Measurements from ENCODE around the gene MOSMO. TPM values are rescaled to one million over a fixed set of nuclear protein-coding genes. Genes with fewer than 3 reads are reported as not detected.

MOSMO gene
- total and polyA plus RNA-seq, 10 of the 15 experiments (the other 5 are each of a cell fraction or from before 2014, with no cell fraction given), result 1.7 to 26.7 (median 12.2) TPM

DNA sequence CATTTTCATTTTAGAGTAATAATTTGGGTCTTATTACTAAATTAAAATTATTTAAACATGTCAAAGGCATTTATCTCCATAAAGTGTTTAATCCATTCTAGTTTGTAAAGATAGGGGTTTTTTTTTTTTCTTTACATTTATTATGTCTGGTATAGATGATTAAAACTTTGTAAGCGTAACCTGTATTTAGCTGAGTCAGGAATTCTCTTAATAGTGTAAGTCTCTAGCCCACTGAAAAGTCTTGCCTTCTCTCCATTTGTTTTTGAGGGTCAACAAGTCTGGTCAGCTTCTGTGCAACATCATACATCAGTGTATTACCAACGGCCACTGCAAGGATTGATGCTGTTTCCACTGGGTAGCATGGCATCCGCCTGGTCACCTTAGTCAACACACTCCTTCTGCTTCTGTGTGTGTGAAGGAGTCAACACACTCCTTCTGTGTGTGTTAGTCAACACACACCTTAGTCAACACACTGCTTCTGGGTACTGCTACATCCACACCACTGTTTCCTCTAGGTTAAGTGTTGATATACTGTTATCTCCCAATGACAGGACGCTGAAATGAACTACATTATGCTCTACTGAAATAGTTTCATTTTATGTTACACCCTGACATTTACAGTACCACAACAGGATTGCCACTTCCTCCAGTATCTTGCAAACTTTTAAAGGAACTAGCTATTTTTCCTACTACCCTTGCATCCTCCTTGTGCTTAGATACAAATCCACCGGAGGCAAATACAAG is 47.1 kb downstream of the MOSMO start:
- DNase-seq (ENCODE audit: low read depth, low spot score) (no peak), FAIRE-seq (no peak), ATAC-seq (no peak)
- RAD21 ChIA-PET (ENCODE audit: unreplicated experiment), result interaction anchor here (1.2 to 1.9 kb wide), 2 partner anchors 23 to 38 kb away, joined by 4 to 13 read pairs; no protein-coding TSS in a partner anchor
- Histone ChIP-seq H3K79me2 (ENCODE audit: control insufficient read depth, insufficient read depth, low read length) (no peaks in the 10 kb centered on the region), H3K9ac (ENCODE audit: control insufficient read depth, insufficient read depth, low read length) (no peak overlapping the region), H3K27me3 (replicated peaks in 1 of 2; ENCODE audit: control insufficient read depth in 2 of 2, insufficient read depth in 2 of 2, low read length in 1 of 2) (no peaks in the 10 kb centered on the region), H3K9me3 (replicated peaks; ENCODE audit: control insufficient read depth, insufficient read depth, low read length) (no peaks in the 10 kb centered on the region; the same call in 2 of the 3 replicates), H3K4me3 (no peak overlapping the region), H3K4me2 (ENCODE audit: control insufficient read depth, insufficient read depth) (no peak overlapping the region), H3K36me3 (ENCODE audit: control insufficient read depth in 2 of 2, insufficient read depth in 2 of 2, low read length in 1 of 2) (no peaks in the 10 kb centered on the region), H3K27ac (ENCODE audit: control insufficient read depth, insufficient read depth) (no peak overlapping the region), H4K20me1 (ENCODE audit: control insufficient read depth, insufficient read depth) (no peaks in the 10 kb centered on the region), H2AFZ (ENCODE audit: control insufficient read depth, low read depth, low read length) (no peak overlapping the region), H3K4me1 (ENCODE audit: control insufficient read depth, insufficient read depth, low read length) (peaks cover 4% of the 10 kb centered on the region; the same call in 1 of the 2 replicates)
- POLR2A ChIA-PET, result interaction anchor here (0.7 kb wide), 1 partner anchor 13 kb away, joined by 3 read pairs; no protein-coding TSS in a partner anchor
- CTCF ChIA-PET, result interaction anchor here (0.9 to 2.0 kb wide), 5 partner anchors 10 to 53 kb away, joined by 3 to 13 read pairs (median 4); no protein-coding TSS in a partner anchor
- BruUV-seq (replicated peaks), result no TSS peak
- in situ Hi-C loops (cut with MboI), result no loop called here
- intact Hi-C loops (cut with micrococcal nuclease; ENCODE audit: unreplicated experiment), result loop anchor here (5.0 kb wide), 1 partner anchor 43 kb away; no protein-coding TSS in a partner anchor
- SMC1A ChIA-PET (ENCODE audit: uncharacterized antibody, unreplicated experiment), result interaction anchor here (1.0 to 3.7 kb wide), 6 partner anchors 14 to 58 kb away, joined by 3 to 11 read pairs (median 3); no protein-coding TSS in a partner anchor
- 90% methylated on average over 5 of the region's 5 CpGs for WGBS (ENCODE audit: insufficient coverage, insufficient replicate concordance, low lambda C conversion rate, missing lambda C conversion rate)
- TF ChIP-seq EZH2 (IDR thresholded peaks at IDR 0.05; ENCODE audit: borderline replicate concordance, control insufficient read depth, low read depth, low read length) (no peak), MTA3 (IDR thresholded peaks at IDR 0.05; ENCODE audit: borderline replicate concordance, low read length) (no peak), ZZZ3 (IDR thresholded peaks at IDR 0.05; ENCODE audit: control insufficient read depth, insufficient read length, low read depth) (no peak), GABPA (IDR thresholded peaks at IDR 0.05; ENCODE audit: low read depth) (no peak), HDGF (IDR thresholded peaks at IDR 0.05) (no peak)
- TF ChIP-seq, protein P1, sequence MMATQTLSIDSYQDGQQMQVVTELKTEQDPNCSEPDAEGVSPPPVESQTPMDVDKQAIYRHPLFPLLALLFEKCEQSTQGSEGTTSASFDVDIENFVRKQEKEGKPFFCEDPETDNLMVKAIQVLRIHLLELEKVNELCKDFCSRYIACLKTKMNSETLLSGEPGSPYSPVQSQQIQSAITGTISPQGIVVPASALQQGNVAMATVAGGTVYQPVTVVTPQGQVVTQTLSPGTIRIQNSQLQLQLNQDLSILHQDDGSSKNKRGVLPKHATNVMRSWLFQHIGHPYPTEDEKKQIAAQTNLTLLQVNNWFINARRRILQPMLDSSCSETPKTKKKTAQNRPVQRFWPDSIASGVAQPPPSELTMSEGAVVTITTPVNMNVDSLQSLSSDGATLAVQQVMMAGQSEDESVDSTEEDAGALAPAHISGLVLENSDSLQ (IDR thresholded peaks at IDR 0.05), result no peak
- TF ChIP-seq, protein P2, sequence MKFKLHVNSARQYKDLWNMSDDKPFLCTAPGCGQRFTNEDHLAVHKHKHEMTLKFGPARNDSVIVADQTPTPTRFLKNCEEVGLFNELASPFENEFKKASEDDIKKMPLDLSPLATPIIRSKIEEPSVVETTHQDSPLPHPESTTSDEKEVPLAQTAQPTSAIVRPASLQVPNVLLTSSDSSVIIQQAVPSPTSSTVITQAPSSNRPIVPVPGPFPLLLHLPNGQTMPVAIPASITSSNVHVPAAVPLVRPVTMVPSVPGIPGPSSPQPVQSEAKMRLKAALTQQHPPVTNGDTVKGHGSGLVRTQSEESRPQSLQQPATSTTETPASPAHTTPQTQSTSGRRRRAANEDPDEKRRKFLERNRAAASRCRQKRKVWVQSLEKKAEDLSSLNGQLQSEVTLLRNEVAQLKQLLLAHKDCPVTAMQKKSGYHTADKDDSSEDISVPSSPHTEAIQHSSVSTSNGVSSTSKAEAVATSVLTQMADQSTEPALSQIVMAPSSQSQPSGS (IDR thresholded peaks at IDR 0.05; ENCODE audit: low read length), result no peak
- TF ChIP-seq, protein P3, sequence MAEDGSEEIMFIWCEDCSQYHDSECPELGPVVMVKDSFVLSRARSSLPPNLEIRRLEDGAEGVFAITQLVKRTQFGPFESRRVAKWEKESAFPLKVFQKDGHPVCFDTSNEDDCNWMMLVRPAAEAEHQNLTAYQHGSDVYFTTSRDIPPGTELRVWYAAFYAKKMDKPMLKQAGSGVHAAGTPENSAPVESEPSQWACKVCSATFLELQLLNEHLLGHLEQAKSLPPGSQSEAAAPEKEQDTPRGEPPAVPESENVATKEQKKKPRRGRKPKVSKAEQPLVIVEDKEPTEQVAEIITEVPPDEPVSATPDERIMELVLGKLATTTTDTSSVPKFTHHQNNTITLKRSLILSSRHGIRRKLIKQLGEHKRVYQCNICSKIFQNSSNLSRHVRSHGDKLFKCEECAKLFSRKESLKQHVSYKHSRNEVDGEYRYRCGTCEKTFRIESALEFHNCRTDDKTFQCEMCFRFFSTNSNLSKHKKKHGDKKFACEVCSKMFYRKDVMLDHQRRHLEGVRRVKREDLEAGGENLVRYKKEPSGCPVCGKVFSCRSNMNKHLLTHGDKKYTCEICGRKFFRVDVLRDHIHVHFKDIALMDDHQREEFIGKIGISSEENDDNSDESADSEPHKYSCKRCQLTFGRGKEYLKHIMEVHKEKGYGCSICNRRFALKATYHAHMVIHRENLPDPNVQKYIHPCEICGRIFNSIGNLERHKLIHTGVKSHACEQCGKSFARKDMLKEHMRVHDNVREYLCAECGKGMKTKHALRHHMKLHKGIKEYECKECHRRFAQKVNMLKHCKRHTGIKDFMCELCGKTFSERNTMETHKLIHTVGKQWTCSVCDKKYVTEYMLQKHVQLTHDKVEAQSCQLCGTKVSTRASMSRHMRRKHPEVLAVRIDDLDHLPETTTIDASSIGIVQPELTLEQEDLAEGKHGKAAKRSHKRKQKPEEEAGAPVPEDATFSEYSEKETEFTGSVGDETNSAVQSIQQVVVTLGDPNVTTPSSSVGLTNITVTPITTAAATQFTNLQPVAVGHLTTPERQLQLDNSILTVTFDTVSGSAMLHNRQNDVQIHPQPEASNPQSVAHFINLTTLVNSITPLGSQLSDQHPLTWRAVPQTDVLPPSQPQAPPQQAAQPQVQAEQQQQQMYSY (CRISPR knock-in tag; IDR thresholded peaks at IDR 0.05), result no peak
- TF ChIP-seq, protein P4, sequence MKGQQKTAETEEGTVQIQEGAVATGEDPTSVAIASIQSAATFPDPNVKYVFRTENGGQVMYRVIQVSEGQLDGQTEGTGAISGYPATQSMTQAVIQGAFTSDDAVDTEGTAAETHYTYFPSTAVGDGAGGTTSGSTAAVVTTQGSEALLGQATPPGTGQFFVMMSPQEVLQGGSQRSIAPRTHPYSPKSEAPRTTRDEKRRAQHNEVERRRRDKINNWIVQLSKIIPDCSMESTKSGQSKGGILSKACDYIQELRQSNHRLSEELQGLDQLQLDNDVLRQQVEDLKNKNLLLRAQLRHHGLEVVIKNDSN (IDR thresholded peaks at IDR 0.05; ENCODE audit: borderline replicate concordance, extremely low read length, insufficient read depth, low read depth, low read length), result no peak
- TF ChIP-seq, protein P5, sequence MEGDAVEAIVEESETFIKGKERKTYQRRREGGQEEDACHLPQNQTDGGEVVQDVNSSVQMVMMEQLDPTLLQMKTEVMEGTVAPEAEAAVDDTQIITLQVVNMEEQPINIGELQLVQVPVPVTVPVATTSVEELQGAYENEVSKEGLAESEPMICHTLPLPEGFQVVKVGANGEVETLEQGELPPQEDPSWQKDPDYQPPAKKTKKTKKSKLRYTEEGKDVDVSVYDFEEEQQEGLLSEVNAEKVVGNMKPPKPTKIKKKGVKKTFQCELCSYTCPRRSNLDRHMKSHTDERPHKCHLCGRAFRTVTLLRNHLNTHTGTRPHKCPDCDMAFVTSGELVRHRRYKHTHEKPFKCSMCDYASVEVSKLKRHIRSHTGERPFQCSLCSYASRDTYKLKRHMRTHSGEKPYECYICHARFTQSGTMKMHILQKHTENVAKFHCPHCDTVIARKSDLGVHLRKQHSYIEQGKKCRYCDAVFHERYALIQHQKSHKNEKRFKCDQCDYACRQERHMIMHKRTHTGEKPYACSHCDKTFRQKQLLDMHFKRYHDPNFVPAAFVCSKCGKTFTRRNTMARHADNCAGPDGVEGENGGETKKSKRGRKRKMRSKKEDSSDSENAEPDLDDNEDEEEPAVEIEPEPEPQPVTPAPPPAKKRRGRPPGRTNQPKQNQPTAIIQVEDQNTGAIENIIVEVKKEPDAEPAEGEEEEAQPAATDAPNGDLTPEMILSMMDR (IDR thresholded peaks at IDR 0.05 in 2 of 3, conservative IDR thresholded peaks at IDR 0.05 in 1 of 3; ENCODE audit: control insufficient read depth in 2 of 3, extremely low read depth in 1 of 3, insufficient read depth in 1 of 3, low read depth in 3 of 3, low read length in 3 of 3), result no peak
